NCI-H1436 (cell line): ENCODE measurements around the gene ZPBP2.
"Not testable (repeated sequence)": the region's sequence is repeated elsewhere in the genome, so short reads cannot be mapped to it uniquely, and the experiment has no call there.

ENCODE experiments used
- DNase-seq: peaks from one replicate; lab custom pipeline; 2025; lab: John Stamatoyannopoulos, UW

Gene ZPBP2

DNA sequence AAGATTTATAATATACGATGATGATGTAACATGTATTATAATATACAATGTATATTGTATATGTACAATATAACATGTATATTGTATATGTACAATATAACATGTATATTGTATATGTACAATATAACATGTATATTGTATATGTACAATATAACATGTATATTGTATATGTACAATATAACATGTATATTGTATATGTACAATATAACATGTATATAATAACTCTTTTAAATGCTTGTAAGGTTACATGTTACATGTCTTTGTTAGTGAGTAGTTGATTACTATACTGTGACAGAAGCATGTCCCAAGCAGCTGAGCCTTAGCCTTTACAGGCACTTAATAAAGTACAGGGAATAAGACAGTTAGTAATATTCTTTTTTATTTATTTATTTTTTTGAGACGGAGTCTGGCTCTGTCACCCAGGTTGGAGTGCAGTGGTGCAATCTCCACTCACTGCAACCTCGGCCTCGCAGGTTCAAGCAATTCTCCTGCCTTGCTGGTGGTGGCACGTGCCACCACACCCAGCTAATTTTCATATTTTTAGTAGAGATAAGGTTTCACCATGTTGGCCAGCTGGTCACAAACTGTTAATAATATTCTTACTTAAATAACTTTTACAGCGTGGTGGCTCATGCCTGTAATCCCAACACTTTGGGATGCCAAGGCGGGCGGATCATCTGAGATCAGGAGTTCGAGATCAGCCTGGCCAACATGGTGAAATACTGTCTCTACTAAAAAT is 11.9 kb upstream of the ZPBP2 start:
- DNase-seq = not testable (repeated sequence)

DNA sequence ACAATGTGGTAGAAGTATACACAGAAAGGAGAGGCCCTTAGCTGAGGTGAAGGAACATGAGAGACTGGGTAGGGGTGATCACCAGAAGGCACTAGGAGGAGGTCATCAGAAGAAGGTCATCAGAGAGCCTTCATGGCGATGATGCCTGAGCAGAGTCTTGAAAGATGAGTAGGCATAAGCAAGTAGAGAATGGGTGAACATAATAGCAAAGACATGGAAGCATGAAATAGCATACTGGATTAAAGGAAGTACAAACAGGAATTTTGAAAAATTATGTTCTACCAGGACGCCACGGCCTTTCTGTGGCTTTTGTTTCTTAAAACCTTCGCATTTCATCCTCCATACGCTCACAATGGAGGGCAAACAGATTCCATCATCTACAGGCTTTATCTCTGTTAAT is 6.8 kb upstream of the ZPBP2 start:
- DNase-seq = no peak

GRCh38 chr17:39863244-39863917 is 4.6 kb upstream of the ZPBP2 start:
- no peak for DNase-seq

GRCh38 chr17:39863918-39864746 is 3.9 kb upstream of the ZPBP2 start, which contains the start of gene IKZF3:
Gene IKZF3, minus strand, starts transcription at chr17:39864312. Its CDS starts 186 bp downstream, at chr17:39864126.
- DNase-seq = peak; percentile 0

DNA sequence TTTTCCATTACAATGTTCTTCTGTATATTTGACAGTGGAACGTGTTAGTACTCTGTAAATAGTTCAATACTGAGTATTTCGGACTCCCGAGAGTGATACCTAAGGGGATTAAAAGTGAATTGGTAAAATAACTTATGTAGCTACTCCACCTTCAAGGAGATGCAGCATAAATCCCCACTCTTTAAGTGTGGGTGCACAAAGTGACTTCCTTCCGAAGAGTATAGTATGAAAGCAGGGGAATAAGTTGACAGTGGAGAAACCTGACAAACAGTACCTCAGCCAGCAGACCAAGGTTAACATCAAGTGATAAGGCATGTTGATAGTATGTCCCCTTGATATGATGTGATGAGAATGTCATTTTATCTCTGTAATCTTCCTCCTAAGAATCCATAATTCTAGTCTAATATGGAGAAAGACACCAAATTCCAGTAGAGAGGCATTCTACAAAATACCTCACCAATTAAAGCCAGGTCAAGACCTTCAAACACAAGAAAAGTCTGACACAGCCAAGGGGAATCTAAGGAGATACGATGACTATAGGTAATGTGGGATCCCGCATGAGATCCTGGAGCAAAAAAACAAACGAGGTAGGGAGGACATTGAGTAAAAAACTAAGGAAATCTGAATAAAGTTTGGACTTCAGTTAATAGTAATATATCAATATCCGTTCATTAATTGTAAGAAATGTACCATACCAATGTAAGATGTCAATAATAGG is 1.8 kb upstream of the ZPBP2 start:
- no peak for DNase-seq

DNA sequence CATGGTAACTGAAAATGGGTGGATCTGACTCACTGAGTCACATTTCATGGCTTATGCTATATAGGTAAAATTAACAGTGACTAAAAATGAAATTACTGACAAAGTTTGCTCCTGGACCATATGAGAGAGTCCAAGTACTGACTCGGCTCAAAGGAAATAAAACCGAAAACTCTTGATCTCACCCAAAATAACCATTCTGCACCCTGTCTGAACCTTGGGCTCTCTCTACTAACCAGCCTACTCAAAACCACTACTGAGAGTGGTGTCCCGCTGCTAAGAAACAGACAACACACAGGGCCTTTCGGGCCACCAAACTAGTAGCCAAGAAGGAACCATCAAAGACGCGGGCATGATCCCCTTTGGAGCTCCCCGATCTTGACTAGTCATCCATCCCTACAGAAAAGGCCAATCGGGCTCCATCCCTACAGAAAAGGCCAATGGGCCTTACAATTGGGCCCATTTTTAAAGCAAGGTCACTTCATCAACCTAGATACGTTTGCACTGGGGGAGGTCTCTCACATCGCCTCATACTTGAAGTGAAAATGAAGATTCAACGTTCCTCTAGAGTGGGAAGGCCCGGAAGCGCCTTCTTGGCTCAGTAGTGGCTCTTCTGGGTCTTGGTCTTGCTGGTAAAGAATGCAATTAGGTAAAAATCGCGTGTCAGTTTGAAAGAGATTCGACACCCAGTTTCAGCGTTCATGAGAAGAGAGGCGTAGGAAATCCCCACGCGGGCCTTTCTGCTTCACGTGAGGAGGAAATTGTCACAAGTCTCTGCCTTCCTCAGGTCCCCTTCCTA is 720 bp upstream of the ZPBP2 start:
- DNase-seq = no peak

DNA sequence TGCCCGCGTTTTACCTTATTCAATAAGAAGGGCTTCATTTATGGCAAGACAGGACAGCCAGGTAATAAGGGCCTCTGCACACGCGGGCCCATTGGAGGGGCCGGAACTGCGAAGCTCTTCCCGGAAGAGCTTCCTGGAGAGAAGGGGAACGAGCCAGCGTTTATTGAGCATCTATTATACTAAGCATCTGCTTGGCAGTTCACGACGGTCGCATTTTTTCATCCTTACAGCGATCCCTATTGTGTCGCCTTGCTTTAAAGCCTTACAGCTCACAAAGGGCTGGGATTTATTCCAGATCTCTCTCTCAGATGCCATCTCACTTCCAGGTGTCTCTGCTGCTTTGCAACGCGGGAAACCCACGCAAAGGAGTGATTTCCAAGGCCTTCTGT is 546 bp downstream of the ZPBP2 start:
- no peak for DNase-seq

DNA sequence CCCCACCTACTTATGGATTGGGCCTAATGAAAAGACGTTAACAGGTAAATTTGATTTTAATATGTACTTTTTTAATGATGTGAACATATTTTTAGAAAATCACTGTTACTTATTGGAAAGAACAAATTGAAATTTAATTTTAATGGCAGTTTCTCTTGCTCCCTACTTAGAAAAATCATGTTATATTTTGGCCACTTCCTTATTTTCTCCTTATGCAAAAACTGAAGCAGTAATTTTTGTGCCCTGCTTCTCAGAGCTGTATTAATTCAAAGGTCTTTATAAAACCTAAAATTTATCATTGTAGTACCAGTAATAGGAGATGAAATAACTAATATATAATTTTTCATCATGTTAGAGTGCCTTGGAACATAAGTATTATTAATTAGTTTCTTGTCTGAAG is 2.8 kb downstream of the ZPBP2 start:
- no peak for DNase-seq

- no peak for DNase-seq
Measured at GRCh38 chr17:39871801-39872200, 3.8 kb downstream of the ZPBP2 start.

DNA sequence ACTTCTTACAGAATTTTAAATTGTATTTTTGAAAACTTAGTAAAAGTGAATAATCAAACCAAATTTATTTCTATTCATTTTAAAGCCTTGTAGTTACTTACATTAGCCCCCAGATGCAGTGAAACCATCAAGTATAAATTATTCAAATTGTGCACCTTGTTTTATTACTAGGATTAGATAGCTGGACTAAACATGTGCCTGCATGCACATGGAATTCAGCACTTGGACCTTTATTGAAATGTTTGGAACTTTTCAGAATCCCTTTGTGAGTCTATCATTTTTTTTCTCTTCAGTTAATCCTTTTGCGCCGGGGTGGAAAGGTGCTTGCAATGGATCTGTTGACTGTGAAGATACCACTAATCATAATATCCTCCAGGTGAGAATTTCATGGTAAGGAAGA is 4.7 kb downstream of the ZPBP2 start:
- DNase-seq = peak; percentile 0

- not testable (repeated sequence) for DNase-seq
Measured at GRCh38 chr17:39886102-39886501, 18.1 kb downstream of the ZPBP2 start.

DNA sequence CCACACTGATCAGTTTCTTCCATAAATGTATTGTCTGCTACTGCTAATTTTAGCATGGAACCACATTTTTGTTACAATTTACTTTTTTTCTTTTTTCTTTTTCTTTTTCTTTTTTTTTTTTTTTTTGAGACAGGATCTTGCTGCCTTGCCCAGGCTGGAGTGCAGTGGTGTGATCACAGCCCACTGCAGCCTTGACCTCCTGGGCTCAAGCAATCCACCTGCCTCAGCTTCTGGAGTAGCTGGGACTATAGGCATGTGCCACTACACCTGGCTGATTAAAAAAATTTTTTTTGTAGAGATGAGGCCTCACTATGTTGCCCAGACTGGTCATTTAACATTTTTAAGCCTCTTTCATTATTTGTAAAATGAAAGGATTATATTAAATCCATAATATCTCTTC is 19.1 kb downstream of the ZPBP2 start:
- no peak for DNase-seq

DNA sequence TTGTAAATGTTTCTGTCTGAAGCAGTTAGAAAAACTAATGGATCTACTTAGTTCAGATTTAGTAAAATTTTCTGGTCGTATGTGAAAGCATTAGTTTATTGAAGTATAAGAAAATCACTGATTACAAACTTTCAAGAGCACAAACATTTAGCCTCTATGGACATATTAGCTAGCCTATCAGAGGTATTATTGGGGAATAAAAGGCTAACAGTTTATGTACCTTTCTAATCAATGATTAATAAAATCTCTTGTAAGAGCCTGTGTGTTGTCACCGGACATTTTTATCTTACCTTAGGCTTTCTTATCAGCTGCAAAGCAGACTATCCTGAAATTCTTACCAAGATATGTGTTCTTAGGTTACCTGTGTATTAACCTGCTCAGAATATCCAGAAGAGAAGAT is 21.2 kb downstream of the ZPBP2 start:
- DNase-seq = no peak

DNA sequence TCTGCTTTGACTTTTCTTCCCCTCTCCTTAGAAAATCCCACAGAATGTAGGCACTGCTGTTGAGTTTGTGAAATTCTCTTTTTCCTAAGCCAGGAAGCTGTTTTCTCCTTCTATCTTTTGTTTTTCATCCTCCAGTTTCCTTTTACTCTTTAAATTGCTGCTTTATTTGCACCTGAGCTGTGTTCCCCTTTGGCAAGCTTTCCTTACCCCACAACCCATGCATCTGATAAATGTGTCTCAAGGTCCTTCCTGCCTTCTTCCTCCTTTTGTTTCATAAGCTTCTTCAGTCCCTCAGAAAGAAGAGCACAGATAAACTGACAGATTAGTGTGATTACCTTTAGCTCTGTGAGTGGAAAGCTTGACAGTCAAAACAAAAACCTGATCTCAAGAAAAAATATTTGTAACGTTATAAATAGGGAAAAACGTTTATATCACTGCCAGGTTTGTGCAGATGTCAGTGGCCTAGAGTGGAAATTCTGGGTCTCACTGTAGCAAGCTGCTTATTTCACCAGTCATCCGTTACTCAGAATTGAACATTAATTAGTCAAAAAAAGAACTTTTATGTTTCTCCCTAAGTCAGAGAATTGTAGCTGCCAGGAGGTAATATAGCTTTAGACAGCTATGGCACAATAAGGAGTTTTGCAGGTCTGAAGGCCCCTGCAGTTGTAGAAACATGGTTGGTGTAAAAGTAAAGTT is 26.8 kb downstream of the ZPBP2 start:
- no peak for DNase-seq

DNA sequence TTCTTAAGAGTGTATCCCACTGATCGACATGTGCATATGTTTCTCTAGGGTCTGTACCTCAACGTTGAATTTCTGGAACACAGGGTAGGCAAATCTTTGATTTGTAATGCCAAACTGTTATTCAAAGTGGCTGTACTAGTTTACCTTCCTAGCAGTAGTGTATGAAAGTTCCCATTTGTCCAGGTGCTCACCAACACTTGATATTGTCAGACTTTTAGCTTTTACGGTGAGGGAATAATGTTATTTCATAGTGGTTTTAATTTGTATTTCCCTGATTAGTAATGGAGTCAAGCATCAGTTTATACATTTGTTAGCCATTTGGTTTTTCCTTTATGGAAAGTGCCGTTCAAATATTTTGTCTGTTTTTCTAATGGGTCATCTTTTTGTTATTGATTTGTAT is 30.1 kb downstream of the ZPBP2 start:
- DNase-seq = no peak

GRCh38 chr17:39899215-39899614 is 31.2 kb downstream of the ZPBP2 start:
- no peak for DNase-seq

DNA sequence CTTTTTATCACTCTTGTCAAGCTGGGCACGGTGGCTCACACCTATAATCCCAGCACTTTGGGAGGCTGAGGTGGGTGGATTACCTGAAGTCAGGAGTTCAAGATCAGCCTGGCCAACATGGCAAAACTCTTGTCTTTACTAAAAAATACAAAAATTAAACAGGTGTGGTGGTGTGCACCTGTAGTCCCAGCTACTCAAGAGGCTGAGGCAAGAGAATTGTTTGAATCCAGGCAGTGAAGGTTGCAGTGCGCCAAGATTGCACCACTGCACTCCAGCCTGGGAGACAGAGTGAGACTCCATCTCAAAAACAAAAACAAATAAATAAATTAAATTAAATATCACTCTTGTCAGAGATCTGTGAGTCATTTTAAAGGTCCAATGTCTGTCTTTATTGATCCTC is 34.0 kb downstream of the ZPBP2 start:
- DNase-seq = not testable (repeated sequence)

- no peak for DNase-seq
Measured at GRCh38 chr17:39903158-39903884, 35.3 kb downstream of the ZPBP2 start.

- no peak for DNase-seq
Measured at GRCh38 chr17:39904990-39905288, 36.9 kb downstream of the ZPBP2 start.

DNA sequence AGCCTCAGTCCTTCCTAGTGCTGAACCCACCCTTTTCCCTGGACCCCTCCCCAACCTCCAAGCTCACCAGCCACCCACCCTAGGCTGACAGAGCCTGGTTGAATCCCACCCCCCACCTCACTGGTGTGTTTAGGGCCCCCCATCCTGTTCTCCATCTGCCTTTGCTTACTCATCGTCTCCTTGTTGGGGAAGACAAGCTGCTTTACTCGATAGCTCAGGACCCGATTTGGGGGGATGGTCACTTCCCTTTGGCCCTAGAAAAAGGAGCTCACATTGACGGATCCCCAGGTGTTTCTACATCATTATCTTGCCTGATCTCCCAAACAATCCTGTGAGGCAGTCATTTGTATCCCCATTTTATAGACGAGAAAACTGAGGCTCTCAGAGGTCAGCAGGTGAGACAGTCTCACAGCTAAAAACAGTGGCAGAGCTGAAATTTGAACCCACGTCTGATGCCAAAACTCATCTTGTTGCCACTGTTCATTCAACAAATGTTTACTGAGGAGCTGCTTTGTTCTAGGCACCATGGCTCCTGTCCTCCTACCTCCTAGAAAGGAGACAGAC is 40.9 kb downstream of the ZPBP2 start:
- no peak for DNase-seq
